Right atrium auricular region (tissue), 2 donors: ENCODE data around the gene NOL4L. TPM values are rescaled to one million over a fixed set of nuclear protein-coding genes. Genes with fewer than 3 reads are reported as not detected.

ENCODE experiments used
- DNase-seq: peaks from one replicate; pipeline ENCODE4 v3.0.0-alpha.2; 2019; ENCODE audit warnings: low spot score
- H3K27ac ChIP-seq, 2 donors: fragments of 200-600 bp; sonication (generic); 1 replicate in 1 of 2; 2 replicates in 1 of 2; pipeline ENCODE4 v1.5.1; 2016 to 2019
- H3K27me3 ChIP-seq, 2 donors: fragments of 200-600 bp; sonication (generic); one replicate each; pipeline versions ENCODE4 v1.5.1 to v1.6.0; 2017 to 2019
- H3K36me3 ChIP-seq: fragments of 200-600 bp; sonication (generic); one replicate; pipeline ENCODE4 v1.5.1; 2016
- H3K4me1 ChIP-seq, 2 donors: fragments of 200-600 bp; sonication (generic); one replicate each; pipeline versions ENCODE4 v1.5.1 to v1.6.0; 2017 to 2019
- H3K4me3 ChIP-seq, 2 donors: fragments of 200-600 bp; sonication (generic); 1 replicate in 1 of 2; 2 replicates in 1 of 2; pipeline ENCODE4 v1.5.1; 2017 to 2019; ENCODE audit warnings: mild to moderate bottlenecking in 1 of 2, moderate library complexity in 1 of 2
- H3K9me3 ChIP-seq, 2 donors: fragments of 200-600 bp; sonication (generic); one replicate each; pipeline ENCODE4 v1.5.1; 2019
- total RNA-seq, 2 donors: library from RNA; depleted of rRNA; stranded (reverse); fragments of >200 nt; gene quantifications; one replicate each; pipeline ENCODE4 v1.1.0, GENCODE V29; 2016
- TF ChIP-seq, protein P1 (sequence below), 2 donors: fragments of 200-600 bp; sonication (generic); IDR thresholded peaks; one replicate each; pipeline ENCODE4 v1.5.1; 2019; ENCODE audit warnings: antibody characterized with exemption in 2 of 2

NOL4L gene
- total RNA-seq, 2 donors from 2014 or later = 7.6 to 10.4 TPM

DNA sequence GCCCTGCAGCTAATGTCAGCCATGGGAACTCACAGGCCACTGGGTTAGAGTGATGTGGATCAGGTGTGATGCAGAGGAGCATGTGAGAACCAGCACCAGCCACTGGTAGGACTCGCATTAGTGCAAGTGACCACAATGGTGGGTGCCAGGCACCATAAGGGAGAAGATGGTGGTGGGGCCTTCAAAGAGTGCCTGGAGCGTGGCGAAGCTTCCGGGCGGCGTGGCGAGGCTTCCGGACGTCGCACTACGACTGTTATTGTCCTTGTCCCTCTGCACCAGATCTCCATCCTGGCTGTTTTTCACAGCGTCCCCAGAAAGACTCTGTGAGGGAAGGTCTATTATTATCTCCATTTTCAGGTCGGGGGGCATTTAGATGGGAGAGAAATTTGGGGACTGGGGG, 44.7 kb upstream of the NOL4L start:
- Histone ChIP-seq H3K36me3 (no peaks in the 10 kb centered on the region), H3K27me3 (no peaks in the 10 kb centered on the region), H3K4me1 (peaks cover 0 to 16% of the 10 kb centered on the region in 2 donors), H3K4me3 (no peak overlapping the region), H3K9me3 (no peaks in the 10 kb centered on the region), H3K27ac (no peak overlapping the region)
- DNase-seq = no peak
- TF ChIP-seq, protein P1, sequence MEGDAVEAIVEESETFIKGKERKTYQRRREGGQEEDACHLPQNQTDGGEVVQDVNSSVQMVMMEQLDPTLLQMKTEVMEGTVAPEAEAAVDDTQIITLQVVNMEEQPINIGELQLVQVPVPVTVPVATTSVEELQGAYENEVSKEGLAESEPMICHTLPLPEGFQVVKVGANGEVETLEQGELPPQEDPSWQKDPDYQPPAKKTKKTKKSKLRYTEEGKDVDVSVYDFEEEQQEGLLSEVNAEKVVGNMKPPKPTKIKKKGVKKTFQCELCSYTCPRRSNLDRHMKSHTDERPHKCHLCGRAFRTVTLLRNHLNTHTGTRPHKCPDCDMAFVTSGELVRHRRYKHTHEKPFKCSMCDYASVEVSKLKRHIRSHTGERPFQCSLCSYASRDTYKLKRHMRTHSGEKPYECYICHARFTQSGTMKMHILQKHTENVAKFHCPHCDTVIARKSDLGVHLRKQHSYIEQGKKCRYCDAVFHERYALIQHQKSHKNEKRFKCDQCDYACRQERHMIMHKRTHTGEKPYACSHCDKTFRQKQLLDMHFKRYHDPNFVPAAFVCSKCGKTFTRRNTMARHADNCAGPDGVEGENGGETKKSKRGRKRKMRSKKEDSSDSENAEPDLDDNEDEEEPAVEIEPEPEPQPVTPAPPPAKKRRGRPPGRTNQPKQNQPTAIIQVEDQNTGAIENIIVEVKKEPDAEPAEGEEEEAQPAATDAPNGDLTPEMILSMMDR (IDR thresholded peaks at IDR 0.05) = no peak

DNA sequence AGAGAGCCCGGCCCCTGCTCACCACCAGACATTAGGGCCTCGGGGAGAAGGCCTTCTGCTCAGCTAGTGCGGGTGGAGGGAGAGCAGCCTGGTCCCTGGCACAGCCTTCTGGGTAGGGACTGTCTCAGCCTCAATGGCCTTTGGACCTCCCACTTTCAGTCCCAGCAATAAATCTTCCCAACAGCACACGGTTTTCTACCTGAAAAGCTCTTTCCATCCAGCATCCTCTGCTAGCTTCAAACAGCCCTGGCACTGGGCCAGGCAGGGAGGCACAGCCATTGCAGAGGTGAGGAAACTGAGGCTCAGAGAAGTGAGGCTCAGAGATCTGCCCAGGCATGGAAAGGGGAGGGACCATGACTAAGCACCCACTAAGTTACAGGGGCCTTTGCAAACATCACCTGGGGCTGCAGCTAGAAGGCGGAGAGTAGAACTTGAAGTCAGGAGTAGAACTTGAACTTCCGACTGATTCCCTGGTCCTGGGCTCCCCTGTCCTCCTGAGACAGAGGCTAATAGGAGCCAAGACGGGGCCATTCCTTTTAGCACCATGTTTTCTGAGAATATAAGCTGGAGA, 43.9 kb upstream of the NOL4L start:
- Histone ChIP-seq H3K4me1 (peaks cover 0 to 16% of the 10 kb centered on the region in 2 donors), H3K27ac (no peak overlapping the region), H3K4me3 (no peak overlapping the region), H3K9me3 (no peaks in the 10 kb centered on the region), H3K36me3 (no peaks in the 10 kb centered on the region), H3K27me3 (no peaks in the 10 kb centered on the region)
- no peak for DNase-seq
- TF ChIP-seq, protein P1 (IDR thresholded peaks at IDR 0.05) = no peak

DNA sequence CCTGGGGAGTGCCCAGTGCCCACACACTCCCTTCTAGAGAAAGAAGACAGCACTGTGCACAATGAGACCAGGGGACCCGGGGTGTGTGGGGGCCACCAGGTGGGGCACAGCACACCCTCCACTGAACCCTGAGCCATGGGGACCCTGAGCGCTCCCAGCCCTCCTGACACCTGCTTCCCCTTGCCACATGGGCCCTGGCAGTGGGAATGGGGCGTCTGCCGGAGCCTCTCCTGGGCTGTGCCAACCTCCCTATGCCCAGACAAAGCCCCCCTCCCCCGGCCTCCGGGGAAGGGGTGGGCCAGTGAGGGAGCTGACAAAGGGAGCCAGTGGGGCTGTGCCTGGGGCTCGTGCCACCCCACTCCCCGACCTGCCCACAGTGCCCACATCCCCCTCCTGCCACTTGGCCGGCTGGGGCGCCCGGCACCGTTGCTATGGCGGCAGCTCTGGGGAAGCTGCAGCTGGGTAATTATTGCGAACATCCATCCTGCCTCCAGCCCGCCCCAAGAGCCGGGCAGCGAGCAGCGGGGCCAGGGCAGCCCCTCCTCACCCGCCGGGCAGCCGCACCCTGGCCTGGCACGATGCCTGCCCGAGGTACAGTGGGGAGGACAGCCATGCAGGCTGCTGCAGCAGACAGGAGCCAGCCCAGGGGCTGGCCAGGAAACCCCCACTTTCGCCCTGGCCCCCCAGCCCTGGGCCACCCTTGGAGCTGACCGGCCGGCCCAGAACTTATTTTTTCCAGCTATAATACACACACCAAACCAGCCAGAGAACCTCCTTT, 41.9 kb upstream of the NOL4L start:
- Histone ChIP-seq H3K4me3 (peak overlapping the region in 1 of 2 donors; percentile 25), H3K36me3 (no peaks in the 10 kb centered on the region), H3K9me3 (no peaks in the 10 kb centered on the region), H3K27me3 (no peaks in the 10 kb centered on the region), H3K4me1 (peaks cover 0 to 16% of the 10 kb centered on the region in 2 donors), H3K27ac (peak overlapping the region; percentile 61 to 70)
- TF ChIP-seq, protein P1 (IDR thresholded peaks at IDR 0.05) = no peak
- DNase-seq = no peak

DNA sequence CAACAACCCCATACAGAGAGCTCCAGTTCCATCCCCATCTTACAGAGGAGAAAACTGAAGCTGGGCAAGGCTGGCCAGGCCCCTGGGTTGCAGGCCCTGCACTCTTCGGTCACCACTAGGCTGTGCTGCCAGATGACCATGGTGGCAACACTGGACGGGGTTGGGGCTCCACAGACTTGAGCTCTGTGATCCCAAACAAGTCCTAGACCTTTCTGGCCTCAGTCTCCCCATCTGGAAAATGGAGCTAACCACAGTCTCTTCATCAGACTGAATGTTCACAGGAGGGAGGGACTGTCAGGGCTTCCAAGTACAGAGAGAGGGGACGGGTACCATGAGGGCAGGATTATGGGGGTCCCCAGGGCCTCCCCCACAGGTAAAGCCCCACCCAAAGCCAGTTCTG, 41.3 kb upstream of the NOL4L start:
- no peak for DNase-seq
- H3K27ac ChIP-seq = no peak overlapping the region
- no peaks in the 10 kb centered on the region for H3K36me3 ChIP-seq
- H3K9me3 ChIP-seq = no peaks in the 10 kb centered on the region
- peaks cover 0 to 16% of the 10 kb centered on the region in 2 donors for H3K4me1 ChIP-seq
- TF ChIP-seq, protein P1 (IDR thresholded peaks at IDR 0.05) = no peak
- H3K4me3 ChIP-seq = no peak overlapping the region
- H3K27me3 ChIP-seq = no peaks in the 10 kb centered on the region

DNA sequence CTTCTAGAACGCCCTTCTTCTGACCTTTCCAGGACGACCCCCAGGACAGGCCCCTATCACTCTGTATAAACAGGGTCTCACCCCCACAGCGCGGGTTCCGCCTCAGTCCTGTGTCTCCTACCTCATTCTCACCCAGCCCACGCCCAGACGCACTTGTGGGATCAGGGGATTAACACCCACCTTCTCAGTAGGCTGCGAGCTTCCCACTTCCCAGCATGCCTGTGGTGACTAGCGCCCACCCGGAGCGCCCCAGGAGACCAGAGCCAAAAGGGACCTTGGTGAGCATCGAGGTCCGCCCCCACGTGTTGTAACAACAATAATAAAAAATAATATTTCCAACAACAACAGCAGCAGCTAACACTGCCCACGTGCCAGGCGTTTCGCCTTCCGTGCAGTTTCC, 40.9 kb upstream of the NOL4L start:
- Histone ChIP-seq H3K4me3 (no peak overlapping the region), H3K36me3 (no peaks in the 10 kb centered on the region), H3K4me1 (peaks cover 0 to 16% of the 10 kb centered on the region in 2 donors), H3K27ac (no peak overlapping the region), H3K9me3 (no peaks in the 10 kb centered on the region), H3K27me3 (no peaks in the 10 kb centered on the region)
- TF ChIP-seq, protein P1 (IDR thresholded peaks at IDR 0.05) = no peak
- no peak for DNase-seq
